Measurements from ENCODE around the gene CLDN24.

The CLDN24 gene

GRCh38 chr4:183284965-183285364, 37.3 kb downstream of the CLDN24 start:
- peak; percentile 66 for DNase-seq (ENCODE audit: low read depth)
- no peak overlapping the region for H3K4me3 ChIP-seq (ENCODE audit: control insufficient read depth, low read depth, low read length)
- no peak for TF ChIP-seq CTCF (conservative IDR thresholded peaks at IDR 0.05; ENCODE audit: control insufficient read depth, insufficient read depth, low read depth, low read length)

- no peak for DNase-seq (ENCODE audit: low read depth)
- no peak overlapping the region for H3K4me3 ChIP-seq (ENCODE audit: control insufficient read depth, low read depth, low read length)
- TF ChIP-seq CTCF (conservative IDR thresholded peaks at IDR 0.05; ENCODE audit: control insufficient read depth, insufficient read depth, low read depth, low read length): no peak
Measured at GRCh38 chr4:183284258-183284785, 37.9 kb downstream of the CLDN24 start.

GRCh38 chr4:183276106-183276505, 46.1 kb downstream of the CLDN24 start:
- no peak overlapping the region for H3K4me3 ChIP-seq (ENCODE audit: control insufficient read depth, low read depth, low read length)
- DNase-seq (ENCODE audit: low read depth): no peak
- TF ChIP-seq CTCF (conservative IDR thresholded peaks at IDR 0.05; ENCODE audit: control insufficient read depth, insufficient read depth, low read depth, low read length): no peak

- TF ChIP-seq CTCF (conservative IDR thresholded peaks at IDR 0.05; ENCODE audit: control insufficient read depth, insufficient read depth, low read depth, low read length): no peak
- no peak for DNase-seq (ENCODE audit: low read depth)
- H3K4me3 ChIP-seq (ENCODE audit: control insufficient read depth, low read depth, low read length): no peak overlapping the region
Measured at GRCh38 chr4:183272384-183272783, 49.8 kb downstream of the CLDN24 start.

Data from fibroblast of mammary gland (primary cell).